SK-N-SH treated with all-trans-retinoic acid at 6 μM for 48 hours (cell line): ENCODE results near the gene ERG.

ENCODE experiments used
- ATAC-seq: fragments of 200-7000 bp; cut with Tn5 transposase; 3 replicates; pipeline ENCODE4 v1.9.1; 2020; ENCODE audit warnings: mild to moderate bottlenecking, moderate library complexity
- ARNTL ChIP-seq: fragments of 450-650 bp; formaldehyde crosslinking; IDR thresholded peaks from 2 replicates; pipeline ENCODE4 v1.5.0; 2020; ENCODE audit warnings: low read depth, mild to moderate bottlenecking, moderate library complexity, borderline replicate concordance
- CSDC2 ChIP-seq: fragments of 250-450 bp; sonication (Bioruptor Pico); IDR thresholded peaks from 2 replicates; pipeline ENCODE4 v1.5.0; 2020; ENCODE audit warnings: mild to moderate bottlenecking, moderate library complexity
- ESRRG ChIP-seq: fragments of 250-450 bp; sonication (Bioruptor Pico); IDR thresholded peaks from 2 replicates; pipeline ENCODE4 v1.6.1; 2021; ENCODE audit warnings: mild to moderate bottlenecking
- GLIS3 ChIP-seq: fragments of 250-450 bp; sonication (Bioruptor Pico); IDR thresholded peaks from 2 replicates; pipeline ENCODE4 v1.5.0; 2020; ENCODE audit warnings: mild to moderate bottlenecking, moderate library complexity
- ISL1 ChIP-seq: fragments of 250-450 bp; sonication (Bioruptor Pico); IDR thresholded peaks from 2 replicates; pipeline ENCODE4 v2.1.2; 2022; ENCODE audit warnings: mild to moderate bottlenecking, moderate library complexity
- OSR1 ChIP-seq: fragments of 250-450 bp; sonication (Bioruptor Pico); IDR thresholded peaks from 2 replicates; pipeline ENCODE4 v1.8.0; 2022; ENCODE audit warnings: moderate library complexity, mild to moderate bottlenecking, inconsistent platforms
- PPARA ChIP-seq: fragments of 250-450 bp; sonication (Bioruptor Pico); IDR thresholded peaks from 2 replicates; pipeline ENCODE4 v1.5.0; 2020; ENCODE audit warnings: mild to moderate bottlenecking, borderline replicate concordance
- RARB ChIP-seq: fragments of 250-450 bp; sonication (Bioruptor Pico); IDR thresholded peaks from 2 replicates; pipeline ENCODE4 v1.8.0; 2021; ENCODE audit warnings: mild to moderate bottlenecking, moderate library complexity
- TOX ChIP-seq: fragments of 250-450 bp; sonication (Bioruptor Pico); IDR thresholded peaks from 2 replicates; pipeline ENCODE4 v1.8.0; 2021; ENCODE audit warnings: mild to moderate bottlenecking, moderate library complexity, borderline replicate concordance
- ZFP3 ChIP-seq: fragments of 250-450 bp; sonication (Bioruptor Pico); IDR thresholded peaks from 2 replicates; pipeline ENCODE4 v1.5.0; 2020; ENCODE audit warnings: mild to moderate bottlenecking, moderate library complexity
- ZFP30 ChIP-seq: fragments of 450-650 bp; formaldehyde crosslinking; IDR thresholded peaks from 2 replicates; pipeline ENCODE4 v1.5.0; 2022; ENCODE audit warnings: mild to moderate bottlenecking, moderate library complexity
- ZNF565 ChIP-seq: fragments of 450-650 bp; formaldehyde crosslinking; conservative IDR thresholded peaks from 2 replicates; pipeline ENCODE4 v1.5.0; 2020; ENCODE audit warnings: low read depth, mild to moderate bottlenecking, moderate library complexity
- ZNF70 ChIP-seq: fragments of 450-650 bp; formaldehyde crosslinking; IDR thresholded peaks from 2 replicates; pipeline ENCODE4 v1.5.0; 2020; ENCODE audit warnings: mild to moderate bottlenecking, moderate library complexity
- ZNF8 ChIP-seq: fragments of 450-650 bp; formaldehyde crosslinking; IDR thresholded peaks from 2 replicates; pipeline ENCODE4 v1.5.0; 2020; ENCODE audit warnings: mild to moderate bottlenecking, moderate library complexity
- TF ChIP-seq, protein P1 (sequence below): fragments of 250-450 bp; sonication (Bioruptor Pico); IDR thresholded peaks from 2 replicates; pipeline ENCODE4 v1.8.0; 2020; ENCODE audit warnings: mild to moderate bottlenecking, moderate library complexity, borderline replicate concordance
- TF ChIP-seq, protein P2 (sequence below): fragments of 250-450 bp; sonication (Bioruptor Pico); IDR thresholded peaks from 2 replicates; pipeline ENCODE4 v1.5.1; 2021; ENCODE audit warnings: mild to moderate bottlenecking, moderate library complexity
- TF ChIP-seq, protein P3 (sequence below): fragments of 250-450 bp; sonication (Bioruptor Pico); IDR thresholded peaks from 2 replicates; pipeline ENCODE4 v1.5.0; 2020; ENCODE audit warnings: mild to moderate bottlenecking, moderate library complexity
- TF ChIP-seq, protein P4 (sequence below): fragments of 250-450 bp; sonication (Bioruptor Pico); IDR thresholded peaks from 2 replicates; pipeline ENCODE4 v1.8.0; 2021; ENCODE audit warnings: low read depth, mild to moderate bottlenecking, moderate library complexity, borderline replicate concordance
- TF ChIP-seq, protein P5 (sequence below): fragments of 250-450 bp; sonication (Bioruptor Pico); IDR thresholded peaks from 2 replicates; pipeline ENCODE4 v1.5.1; 2020; ENCODE audit warnings: low read depth, mild to moderate bottlenecking, moderate library complexity

ERG gene

DNA sequence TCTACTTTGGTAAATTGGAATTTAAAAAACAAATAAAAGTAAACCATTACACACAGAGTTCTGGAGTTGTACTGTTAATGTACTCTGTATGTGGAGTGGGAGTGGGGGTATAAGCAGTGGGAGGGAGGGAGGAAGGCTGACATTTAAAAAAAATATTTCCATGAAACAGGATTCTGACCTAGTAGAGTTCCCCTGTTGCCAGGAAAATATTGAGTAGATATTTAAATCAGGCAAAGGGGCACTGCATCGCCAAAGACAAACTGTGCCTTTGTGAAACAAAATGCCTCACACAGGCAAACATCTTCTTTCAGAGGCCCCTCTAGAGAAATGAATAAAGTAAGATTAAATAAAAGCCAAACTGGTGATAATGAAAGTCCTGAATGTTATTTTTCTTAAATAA lies 87.8 kb downstream of the ERG start:
- ATAC-seq, result no peak
- no peak for TF ChIP-seq RARB (CRISPR knock-in tag)
- TF ChIP-seq ZFP3 (CRISPR knock-in tag), result no peak
- TF ChIP-seq ESRRG (CRISPR knock-in tag), result no peak
- no peak for TF ChIP-seq ZNF8 (CRISPR knock-in tag)
- TF ChIP-seq, protein P1, sequence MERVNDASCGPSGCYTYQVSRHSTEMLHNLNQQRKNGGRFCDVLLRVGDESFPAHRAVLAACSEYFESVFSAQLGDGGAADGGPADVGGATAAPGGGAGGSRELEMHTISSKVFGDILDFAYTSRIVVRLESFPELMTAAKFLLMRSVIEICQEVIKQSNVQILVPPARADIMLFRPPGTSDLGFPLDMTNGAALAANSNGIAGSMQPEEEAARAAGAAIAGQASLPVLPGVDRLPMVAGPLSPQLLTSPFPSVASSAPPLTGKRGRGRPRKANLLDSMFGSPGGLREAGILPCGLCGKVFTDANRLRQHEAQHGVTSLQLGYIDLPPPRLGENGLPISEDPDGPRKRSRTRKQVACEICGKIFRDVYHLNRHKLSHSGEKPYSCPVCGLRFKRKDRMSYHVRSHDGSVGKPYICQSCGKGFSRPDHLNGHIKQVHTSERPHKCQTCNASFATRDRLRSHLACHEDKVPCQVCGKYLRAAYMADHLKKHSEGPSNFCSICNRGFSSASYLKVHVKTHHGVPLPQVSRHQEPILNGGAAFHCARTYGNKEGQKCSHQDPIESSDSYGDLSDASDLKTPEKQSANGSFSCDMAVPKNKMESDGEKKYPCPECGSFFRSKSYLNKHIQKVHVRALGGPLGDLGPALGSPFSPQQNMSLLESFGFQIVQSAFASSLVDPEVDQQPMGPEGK (CRISPR knock-in tag), result no peak
- TF ChIP-seq, protein P2, sequence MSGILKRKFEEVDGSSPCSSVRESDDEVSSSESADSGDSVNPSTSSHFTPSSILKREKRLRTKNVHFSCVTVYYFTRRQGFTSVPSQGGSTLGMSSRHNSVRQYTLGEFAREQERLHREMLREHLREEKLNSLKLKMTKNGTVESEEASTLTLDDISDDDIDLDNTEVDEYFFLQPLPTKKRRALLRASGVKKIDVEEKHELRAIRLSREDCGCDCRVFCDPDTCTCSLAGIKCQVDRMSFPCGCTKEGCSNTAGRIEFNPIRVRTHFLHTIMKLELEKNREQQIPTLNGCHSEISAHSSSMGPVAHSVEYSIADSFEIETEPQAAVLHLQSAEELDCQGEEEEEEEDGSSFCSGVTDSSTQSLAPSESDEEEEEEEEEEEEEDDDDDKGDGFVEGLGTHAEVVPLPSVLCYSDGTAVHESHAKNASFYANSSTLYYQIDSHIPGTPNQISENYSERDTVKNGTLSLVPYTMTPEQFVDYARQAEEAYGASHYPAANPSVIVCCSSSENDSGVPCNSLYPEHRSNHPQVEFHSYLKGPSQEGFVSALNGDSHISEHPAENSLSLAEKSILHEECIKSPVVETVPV (CRISPR knock-in tag), result no peak

DNA sequence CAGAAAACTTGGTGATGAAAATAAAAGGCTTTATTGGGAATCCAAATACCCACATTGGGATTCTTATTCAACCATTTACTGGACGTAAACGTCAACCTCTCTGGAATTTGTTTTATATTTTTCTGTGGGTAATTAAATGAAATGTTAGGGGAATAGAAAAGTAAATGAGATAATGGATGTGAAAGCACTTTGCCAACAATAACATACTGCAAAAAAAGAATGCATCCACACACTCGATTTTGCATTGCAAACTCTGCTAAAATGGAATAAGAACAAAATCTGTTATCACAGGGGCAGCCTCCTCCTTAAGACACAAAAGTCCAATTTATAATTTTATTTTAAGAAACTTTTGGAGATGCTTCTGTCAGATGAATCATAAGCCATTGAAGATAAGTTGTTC lies 88.4 kb downstream of the ERG start:
- TF ChIP-seq OSR1, result no peak
- TF ChIP-seq ARNTL (CRISPR knock-in tag), result no peak
- TF ChIP-seq PPARA (CRISPR knock-in tag), result no peak
- no peak for TF ChIP-seq ZNF565 (CRISPR knock-in tag)
- TF ChIP-seq, protein P3, sequence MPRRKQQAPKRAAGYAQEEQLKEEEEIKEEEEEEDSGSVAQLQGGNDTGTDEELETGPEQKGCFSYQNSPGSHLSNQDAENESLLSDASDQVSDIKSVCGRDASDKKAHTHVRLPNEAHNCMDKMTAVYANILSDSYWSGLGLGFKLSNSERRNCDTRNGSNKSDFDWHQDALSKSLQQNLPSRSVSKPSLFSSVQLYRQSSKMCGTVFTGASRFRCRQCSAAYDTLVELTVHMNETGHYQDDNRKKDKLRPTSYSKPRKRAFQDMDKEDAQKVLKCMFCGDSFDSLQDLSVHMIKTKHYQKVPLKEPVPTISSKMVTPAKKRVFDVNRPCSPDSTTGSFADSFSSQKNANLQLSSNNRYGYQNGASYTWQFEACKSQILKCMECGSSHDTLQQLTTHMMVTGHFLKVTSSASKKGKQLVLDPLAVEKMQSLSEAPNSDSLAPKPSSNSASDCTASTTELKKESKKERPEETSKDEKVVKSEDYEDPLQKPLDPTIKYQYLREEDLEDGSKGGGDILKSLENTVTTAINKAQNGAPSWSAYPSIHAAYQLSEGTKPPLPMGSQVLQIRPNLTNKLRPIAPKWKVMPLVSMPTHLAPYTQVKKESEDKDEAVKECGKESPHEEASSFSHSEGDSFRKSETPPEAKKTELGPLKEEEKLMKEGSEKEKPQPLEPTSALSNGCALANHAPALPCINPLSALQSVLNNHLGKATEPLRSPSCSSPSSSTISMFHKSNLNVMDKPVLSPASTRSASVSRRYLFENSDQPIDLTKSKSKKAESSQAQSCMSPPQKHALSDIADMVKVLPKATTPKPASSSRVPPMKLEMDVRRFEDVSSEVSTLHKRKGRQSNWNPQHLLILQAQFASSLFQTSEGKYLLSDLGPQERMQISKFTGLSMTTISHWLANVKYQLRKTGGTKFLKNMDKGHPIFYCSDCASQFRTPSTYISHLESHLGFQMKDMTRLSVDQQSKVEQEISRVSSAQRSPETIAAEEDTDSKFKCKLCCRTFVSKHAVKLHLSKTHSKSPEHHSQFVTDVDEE (CRISPR knock-in tag), result no peak
- TF ChIP-seq ESRRG (CRISPR knock-in tag), result 0 out of 2 replicates have a peak, but pooled peaks have one; percentile 35
- TF ChIP-seq ZNF70, result no peak
- peak; percentile 97 for TF ChIP-seq ISL1 (CRISPR knock-in tag)
- no peak for ATAC-seq

DNA sequence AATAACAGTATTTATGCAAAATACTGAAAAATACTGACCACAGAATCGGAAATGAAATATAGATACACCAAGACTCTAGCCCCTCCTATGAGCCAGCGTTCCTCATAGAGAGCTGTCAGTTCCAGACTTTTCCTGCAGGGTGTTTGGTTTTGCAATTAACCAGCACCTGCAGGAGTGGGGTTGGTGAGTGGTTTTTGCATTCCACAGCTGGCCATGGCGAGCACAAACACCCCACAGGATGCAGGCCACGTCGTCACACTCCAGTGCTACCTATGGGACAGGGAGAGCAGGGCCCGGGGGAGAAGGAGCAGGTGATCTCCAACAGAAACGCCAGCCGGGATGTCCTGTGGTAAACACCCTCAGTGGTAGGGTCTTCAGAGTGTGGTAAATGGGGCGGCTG lies 94.1 kb downstream of the ERG start:
- TF ChIP-seq TOX (no peak), PPARA (CRISPR knock-in tag) (no peak), OSR1 (no peak), RARB (CRISPR knock-in tag) (no peak), ZFP3 (CRISPR knock-in tag) (no peak), CSDC2 (CRISPR knock-in tag) (no peak), ZFP30 (CRISPR knock-in tag) (no peak), ZNF565 (CRISPR knock-in tag) (no peak), ARNTL (CRISPR knock-in tag) (no peak), GLIS3 (CRISPR knock-in tag) (no peak)
- TF ChIP-seq, protein P2 (CRISPR knock-in tag), result no peak
- TF ChIP-seq, protein P3 (CRISPR knock-in tag), result no peak
- TF ChIP-seq, protein P4, sequence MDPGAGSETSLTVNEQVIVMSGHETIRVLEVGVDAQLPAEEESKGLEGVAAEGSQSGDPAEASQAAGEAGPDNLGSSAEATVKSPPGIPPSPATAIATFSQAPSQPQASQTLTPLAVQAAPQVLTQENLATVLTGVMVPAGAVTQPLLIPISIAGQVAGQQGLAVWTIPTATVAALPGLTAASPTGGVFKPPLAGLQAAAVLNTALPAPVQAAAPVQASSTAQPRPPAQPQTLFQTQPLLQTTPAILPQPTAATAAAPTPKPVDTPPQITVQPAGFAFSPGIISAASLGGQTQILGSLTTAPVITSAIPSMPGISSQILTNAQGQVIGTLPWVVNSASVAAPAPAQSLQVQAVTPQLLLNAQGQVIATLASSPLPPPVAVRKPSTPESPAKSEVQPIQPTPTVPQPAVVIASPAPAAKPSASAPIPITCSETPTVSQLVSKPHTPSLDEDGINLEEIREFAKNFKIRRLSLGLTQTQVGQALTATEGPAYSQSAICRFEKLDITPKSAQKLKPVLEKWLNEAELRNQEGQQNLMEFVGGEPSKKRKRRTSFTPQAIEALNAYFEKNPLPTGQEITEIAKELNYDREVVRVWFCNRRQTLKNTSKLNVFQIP (CRISPR knock-in tag), result no peak
- TF ChIP-seq, protein P5, sequence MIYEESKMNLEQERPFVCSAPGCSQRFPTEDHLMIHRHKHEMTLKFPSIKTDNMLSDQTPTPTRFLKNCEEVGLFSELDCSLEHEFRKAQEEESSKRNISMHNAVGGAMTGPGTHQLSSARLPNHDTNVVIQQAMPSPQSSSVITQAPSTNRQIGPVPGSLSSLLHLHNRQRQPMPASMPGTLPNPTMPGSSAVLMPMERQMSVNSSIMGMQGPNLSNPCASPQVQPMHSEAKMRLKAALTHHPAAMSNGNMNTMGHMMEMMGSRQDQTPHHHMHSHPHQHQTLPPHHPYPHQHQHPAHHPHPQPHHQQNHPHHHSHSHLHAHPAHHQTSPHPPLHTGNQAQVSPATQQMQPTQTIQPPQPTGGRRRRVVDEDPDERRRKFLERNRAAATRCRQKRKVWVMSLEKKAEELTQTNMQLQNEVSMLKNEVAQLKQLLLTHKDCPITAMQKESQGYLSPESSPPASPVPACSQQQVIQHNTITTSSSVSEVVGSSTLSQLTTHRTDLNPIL (CRISPR knock-in tag), result no peak
- no peak for ATAC-seq
